HCT116 (cell line): ENCODE measurements around the gene TEKT5. TPM values are rescaled to one million over a fixed set of nuclear protein-coding genes. Genes with fewer than 3 reads are reported as not detected.
A peak's percentile ranks its signal among the peaks of the same experiment; 100 is the strongest.
"Not testable (repeated sequence)": the region's sequence is repeated elsewhere in the genome, so short reads cannot be mapped to it uniquely, and the experiment has no call there.

ENCODE experiments used
- ATAC-seq: fragments of 200-7000 bp; cut with Tn5 transposase; 2 replicates; pipeline ENCODE4 v1.9.1; 2020; ENCODE audit warnings: mild to moderate bottlenecking, moderate library complexity
- BruUV-seq: library from RNA; stranded (reverse); fragments of 400-500 nt; replicated peaks from 2 replicates; lab custom pipeline; 2021; lab: Mats Ljungman, UMichigan
- CTCF ChIA-PET: fragments of 300-600 bp; sonication (Branson Sonifier 250); formaldehyde crosslinking; loops from one replicate; lab custom pipeline; 2021; ENCODE audit warnings: antibody characterized with exemption; lab: Charles Lee
- POLR2A ChIA-PET: fragments of 300-600, 350-600 bp; sonication (Branson Sonifier 250); formaldehyde crosslinking; loops from one replicate; lab custom pipeline; 2021; ENCODE audit warnings: antibody characterized with exemption; lab: Charles Lee
- RAD21 ChIA-PET, 2 experiments: fragments of 300-600 bp; sonication (Branson Sonifier 250); formaldehyde crosslinking; loops; one replicate each; lab custom pipeline; 2023; ENCODE audit warnings: low total read pairs in 2 of 2; ENCODE audit not compliant: uncharacterized antibody in 2 of 2, unreplicated experiment in 2 of 2, low non-redundant PET in 1 of 2; lab: Charles Lee
- DNase-seq: peaks from one replicate; pipeline ENCODE4 v3.0.0-alpha.2; 2010; ENCODE audit warnings: low read depth, low spot score
- H2AFZ ChIP-seq: fragments of 200-600 bp; shearing (Covaris generic), sonication (generic); 2 replicates; pipeline ENCODE4 v1.6.1; 2017; ENCODE audit warnings: low read depth, mixed run types, mixed read lengths, antibody characterized with exemption, low read length; ENCODE audit not compliant: poor library complexity, severe bottlenecking
- H3K27ac ChIP-seq: 2 replicates; pipeline ENCODE4 v1.5.1; 2012; ENCODE audit warnings: low read depth, low read length
- H3K27me3 ChIP-seq: fragments of 200-600 bp; sonication (generic); 2 replicates; pipeline ENCODE4 v1.6.1; 2016; ENCODE audit warnings: mixed run types, low read length, mixed read lengths; ENCODE audit not compliant: insufficient read depth
- H3K36me3 ChIP-seq, 2 experiments: fragments of 200-500 bp in 1 of 2; fragments of 200-600 bp in 1 of 2; sonication (Bioruptor generic) in 1 of 2; sonication (generic) in 1 of 2; 2 replicates each; pipeline versions ENCODE4 v1.5.1 to v1.6.1; 2014 to 2016; ENCODE audit warnings: low read length in 2 of 2, inconsistent platforms in 1 of 2, mixed read lengths in 1 of 2, mixed run types in 1 of 2; ENCODE audit not compliant: insufficient read depth in 2 of 2, control insufficient read depth in 1 of 2
- H3K4me1 ChIP-seq, 2 experiments: fragments of 200-600 bp in 1 of 2; sonication (generic) in 1 of 2; 2 replicates each; pipeline versions ENCODE4 v1.5.1 to v1.6.1; 2012 to 2017; ENCODE audit warnings: low read length in 2 of 2, inconsistent platforms in 1 of 2, mild to moderate bottlenecking in 1 of 2, mixed read lengths in 1 of 2, mixed run types in 1 of 2, moderate library complexity in 1 of 2; ENCODE audit not compliant: insufficient read depth in 2 of 2, control insufficient read depth in 1 of 2
- H3K4me2 ChIP-seq: fragments of 200-600 bp; sonication (generic); 2 replicates; pipeline ENCODE4 v1.6.1; 2017; ENCODE audit warnings: mixed run types, low read length, mixed read lengths
- H3K4me3 ChIP-seq, 2 experiments: fragments of 200-600 bp in 1 of 2; sonication (generic) in 1 of 2; replicated peaks in 1 of 2; 2 replicates each; pipeline ENCODE4 v1.5.1; 2011 to 2016; ENCODE audit warnings: low read length in 2 of 2, control low read depth in 1 of 2, low read depth in 1 of 2, mild to moderate bottlenecking in 1 of 2, mixed read lengths in 1 of 2, mixed run types in 1 of 2
- H3K79me2 ChIP-seq: fragments of 200-600 bp; sonication (generic); 2 replicates; pipeline ENCODE4 v1.6.1; 2017; ENCODE audit warnings: mild to moderate bottlenecking, mixed run types, low read length, moderate library complexity, mixed read lengths; ENCODE audit not compliant: insufficient read depth
- H3K9ac ChIP-seq: fragments of 200-600 bp; sonication (generic); 2 replicates; pipeline ENCODE4 v1.6.1; 2016; ENCODE audit warnings: low read length, mixed read lengths
- H3K9me2 ChIP-seq: fragments of 200-600 bp; sonication (generic), shearing (Covaris generic); 2 replicates; pipeline ENCODE4 v1.6.1; 2017; ENCODE audit warnings: mixed run types, mild to moderate bottlenecking, moderate library complexity; ENCODE audit not compliant: insufficient read depth
- H3K9me3 ChIP-seq, 2 experiments: fragments of 200-500 bp in 1 of 2; fragments of 200-600 bp in 1 of 2; sonication (Bioruptor generic) in 1 of 2; sonication (generic) in 1 of 2; 2 replicates each; pipeline ENCODE4 v1.6.1; 2014 to 2017; ENCODE audit warnings: low read length in 2 of 2, mixed read lengths in 2 of 2, inconsistent platforms in 1 of 2, low read depth in 1 of 2, mild to moderate bottlenecking in 1 of 2, mixed run types in 1 of 2, moderate library complexity in 1 of 2; ENCODE audit not compliant: control insufficient read depth in 1 of 2, insufficient read depth in 1 of 2
- H4K20me1 ChIP-seq: fragments of 200-600 bp; sonication (generic), shearing (Covaris generic); 2 replicates; pipeline ENCODE4 v1.6.1; 2017; ENCODE audit warnings: mixed run types, mild to moderate bottlenecking, moderate library complexity; ENCODE audit not compliant: insufficient read depth
- MAX ChIP-seq: IDR thresholded peaks from 2 replicates; pipeline ENCODE4 v1.6.1; 2012
- POLR2AphosphoS5 ChIP-seq: IDR thresholded peaks from 2 replicates; pipeline ENCODE4 v1.6.1; 2011; ENCODE audit warnings: mild to moderate bottlenecking, low read depth, low read length, moderate library complexity
- ZBTB33 ChIP-seq: IDR thresholded peaks from 2 replicates; pipeline ENCODE4 v1.6.1; 2011; ENCODE audit warnings: mild to moderate bottlenecking, low read length, moderate library complexity; ENCODE audit not compliant: insufficient replicate concordance; ENCODE audit errors: extremely low read depth
- intact Hi-C: fragments of 100-400 bp; cut with micrococcal nuclease; formaldehyde crosslinking; loops from 2 replicates; pipeline ENCODE4 v1.10.0; 2022
- total RNA-seq: library from RNA; stranded (reverse); gene quantifications from one replicate; pipeline ENCODE4 v1.2.1, GENCODE V29; 2021; ENCODE audit not compliant: unreplicated experiment

Gene TEKT5
- total RNA-seq, 1 experiment from 2014 or later = 0.37 TPM

DNA sequence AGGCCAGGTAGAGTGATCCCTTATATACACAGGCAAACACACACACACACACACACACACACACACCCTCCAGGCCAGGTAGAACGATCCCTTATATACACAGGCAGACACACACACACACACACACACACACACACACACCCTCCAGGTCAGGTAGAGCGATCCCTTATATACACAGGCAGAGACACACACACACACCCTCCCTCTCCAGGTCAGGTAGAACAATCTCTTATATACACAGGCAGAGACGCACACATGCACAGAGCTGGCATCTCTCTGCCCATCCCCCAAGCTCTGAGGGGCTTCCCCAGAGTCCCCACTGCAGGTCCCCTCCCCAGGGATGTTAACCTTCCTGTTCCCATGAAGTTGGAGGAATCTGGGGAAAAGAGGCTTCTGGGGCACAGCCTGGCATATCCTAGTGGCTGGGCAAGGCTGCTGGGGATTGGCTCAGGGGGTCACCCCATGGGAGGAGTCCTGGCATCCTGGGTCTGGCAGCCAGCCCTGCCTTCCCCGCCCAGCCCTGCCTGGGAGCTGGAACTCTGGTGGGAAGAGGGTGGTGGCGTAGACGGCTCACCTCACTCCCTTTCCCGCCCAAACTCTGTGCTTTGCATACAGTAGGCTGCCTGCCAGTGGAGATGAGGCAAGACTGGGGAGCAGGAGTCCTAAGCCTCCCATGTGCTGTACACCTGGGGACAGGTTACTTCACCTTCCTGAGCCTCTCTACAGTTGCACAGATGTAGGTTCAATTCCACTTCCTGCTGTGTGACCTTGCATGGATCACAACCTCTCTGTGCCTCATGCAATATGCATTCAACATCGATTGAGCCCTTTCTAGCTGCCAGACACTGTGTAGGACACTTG is 41.8 kb downstream of the TEKT5 start:
- no peak overlapping the region for H3K9ac ChIP-seq
- intact Hi-C loops = no loop called here

GRCh38 chr16:10649098-10649497 is 45.6 kb downstream of the TEKT5 start:
- H2AFZ ChIP-seq, H3K4me3 ChIP-seq, POLR2A ChIA-PET, H3K9me3 ChIP-seq, ATAC-seq, intact Hi-C loops, H3K36me3 ChIP-seq, H3K4me2 ChIP-seq, H3K79me2 ChIP-seq, CTCF ChIA-PET, H3K9ac ChIP-seq, H3K27ac ChIP-seq, H3K27me3 ChIP-seq, BruUV-seq, H3K9me2 ChIP-seq, RAD21 ChIA-PET, DNase-seq, H4K20me1 ChIP-seq: not testable (repeated sequence)
- peaks cover 16 to 30% of the 10 kb centered on the region in 2 experiments for H3K4me1 ChIP-seq

More for the DNA sequence above, 41.8 kb downstream of the TEKT5 start:
- ChIA-PET RAD21 (no interaction called here), POLR2A (no interaction called here), CTCF (no interaction called here)
- Histone ChIP-seq H3K4me1 (peaks cover 16 to 31% of the 10 kb centered on the region in 2 experiments), H3K9me2 (no peaks in the 10 kb centered on the region), H3K79me2 (no peaks in the 10 kb centered on the region), H3K4me3 (peak overlapping the region in 1 of 2 experiments; percentile 24; a peak in 3 of 4 replicates), H3K27me3 (no peaks in the 10 kb centered on the region), H2AFZ (no peak overlapping the region), H3K27ac (peak overlapping the region; percentile 73), H3K36me3 (no peaks in the 10 kb centered on the region), H3K9me3 (no peaks in the 10 kb centered on the region), H4K20me1 (no peaks in the 10 kb centered on the region), H3K4me2 (peak overlapping the region; percentile 60)
- ATAC-seq (peak; percentile 92), DNase-seq (peak; percentile 21)
- no TSS peak for BruUV-seq
- TF ChIP-seq ZBTB33 (no peak), MAX (peak; percentile 55; the same call in 1 of the 2 replicates), POLR2AphosphoS5 (peak; percentile 65)
